NB4 (cell line): Measurements from ENCODE around the gene LRP10.

ENCODE experiments used
- CTCF ChIP-seq: IDR thresholded peaks from one replicate; pipeline ENCODE4 v1.5.1; 2012; ENCODE audit warnings: low read depth, low read length
- MYC ChIP-seq: IDR thresholded peaks from 2 replicates; pipeline ENCODE4 v1.6.1; 2011; ENCODE audit warnings: low read depth, low read length

DNA sequence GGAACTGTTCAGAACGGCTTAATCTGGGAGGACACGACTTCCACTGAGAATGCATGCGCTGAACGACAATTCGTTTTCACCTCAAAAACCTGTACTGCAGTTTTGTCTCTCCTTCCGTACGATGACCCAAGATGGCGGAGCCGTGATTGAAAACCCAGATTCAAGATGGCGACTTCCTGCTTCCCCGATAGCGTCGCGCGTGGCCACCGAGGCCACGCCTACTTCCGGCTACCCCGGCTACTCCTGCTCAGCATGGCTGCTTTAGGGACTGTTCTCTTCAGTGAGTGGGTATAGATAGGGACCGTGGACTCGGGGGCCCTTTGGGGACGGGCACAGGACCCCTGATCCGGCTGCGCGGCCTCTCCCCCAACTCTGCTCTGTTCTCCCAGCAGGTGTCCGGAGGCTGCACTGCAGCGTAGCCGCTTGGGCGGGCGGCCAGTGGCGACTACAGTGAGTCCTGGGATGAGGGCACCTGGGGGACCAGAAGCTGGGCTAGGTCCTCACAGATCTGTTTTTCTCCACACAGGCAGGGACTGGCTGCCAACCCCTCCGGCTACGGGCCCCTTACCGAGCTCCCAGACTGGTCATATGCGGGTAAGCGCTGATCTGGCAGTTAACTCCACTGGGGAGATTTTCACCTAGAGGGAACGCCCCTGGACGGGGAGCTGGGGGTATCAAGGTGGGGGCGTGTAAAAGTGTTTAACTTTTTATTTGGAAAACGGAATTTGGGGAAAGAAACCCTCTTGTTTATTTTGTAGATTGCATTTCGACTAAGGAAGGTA, 41.7 kb upstream of the LRP10 start, which contains the start of gene MRPL52:
- TF ChIP-seq CTCF (no peak), MYC (peak; percentile 86)
